ENCODE data around the gene FBXO39.

DNA sequence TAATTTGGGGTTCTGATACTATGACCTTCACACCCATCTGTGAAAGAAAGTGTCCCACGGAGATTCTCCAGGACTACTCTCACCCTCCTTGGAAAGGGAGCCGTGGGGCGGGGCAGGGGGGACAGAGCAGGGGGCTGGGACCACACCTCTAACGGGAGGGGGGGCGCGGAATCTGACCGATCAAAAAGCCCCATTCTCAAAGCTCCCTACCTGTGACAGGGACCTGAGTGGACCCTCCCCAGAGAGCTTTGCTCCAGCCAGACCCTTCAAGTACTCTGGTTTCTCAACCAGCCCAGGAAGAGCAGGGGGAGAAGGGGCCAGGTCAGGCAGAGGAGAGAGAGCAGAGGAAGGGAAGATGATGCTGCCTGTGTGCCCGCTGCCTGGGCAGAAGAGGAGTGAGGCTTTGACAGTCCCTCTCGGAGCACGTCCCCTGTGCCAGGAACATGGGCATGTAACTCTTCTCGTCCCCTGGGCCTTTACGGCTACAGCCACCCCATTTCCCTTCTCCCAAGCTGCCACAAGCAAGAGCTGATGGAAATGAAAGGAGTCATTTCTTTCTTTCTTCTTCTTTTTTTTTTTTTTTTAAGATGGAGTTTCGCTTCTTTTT, 19.5 kb upstream of the FBXO39 start:
- TF ChIP-seq, protein P1, sequence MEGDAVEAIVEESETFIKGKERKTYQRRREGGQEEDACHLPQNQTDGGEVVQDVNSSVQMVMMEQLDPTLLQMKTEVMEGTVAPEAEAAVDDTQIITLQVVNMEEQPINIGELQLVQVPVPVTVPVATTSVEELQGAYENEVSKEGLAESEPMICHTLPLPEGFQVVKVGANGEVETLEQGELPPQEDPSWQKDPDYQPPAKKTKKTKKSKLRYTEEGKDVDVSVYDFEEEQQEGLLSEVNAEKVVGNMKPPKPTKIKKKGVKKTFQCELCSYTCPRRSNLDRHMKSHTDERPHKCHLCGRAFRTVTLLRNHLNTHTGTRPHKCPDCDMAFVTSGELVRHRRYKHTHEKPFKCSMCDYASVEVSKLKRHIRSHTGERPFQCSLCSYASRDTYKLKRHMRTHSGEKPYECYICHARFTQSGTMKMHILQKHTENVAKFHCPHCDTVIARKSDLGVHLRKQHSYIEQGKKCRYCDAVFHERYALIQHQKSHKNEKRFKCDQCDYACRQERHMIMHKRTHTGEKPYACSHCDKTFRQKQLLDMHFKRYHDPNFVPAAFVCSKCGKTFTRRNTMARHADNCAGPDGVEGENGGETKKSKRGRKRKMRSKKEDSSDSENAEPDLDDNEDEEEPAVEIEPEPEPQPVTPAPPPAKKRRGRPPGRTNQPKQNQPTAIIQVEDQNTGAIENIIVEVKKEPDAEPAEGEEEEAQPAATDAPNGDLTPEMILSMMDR (IDR thresholded peaks at IDR 0.05), result no peak
- no peak for TF ChIP-seq POLR2AphosphoS5 (IDR thresholded peaks at IDR 0.05)
- no peak for TF ChIP-seq EP300 (IDR thresholded peaks at IDR 0.05)
- TF ChIP-seq POLR2A (IDR thresholded peaks at IDR 0.05), result no peak

Measured in stomach (tissue), 4 donors.